PC-9 (cell line): ENCODE data around the gene CNNM3. TPM values are rescaled to one million over a fixed set of nuclear protein-coding genes. Genes with fewer than 3 reads are reported as not detected.

Experiments used
- BruUV-seq: library from RNA; stranded (reverse); fragments of 400-500 nt; replicated peaks from 2 replicates; lab custom pipeline; 2021; lab: Mats Ljungman, UMichigan
- CTCF ChIA-PET: fragments of 300-600 bp; sonication (Branson Sonifier 250); formaldehyde crosslinking; loops from one replicate; lab custom pipeline; 2022; ENCODE audit warnings: antibody characterized with exemption; lab: Charles Lee
- POLR2A ChIA-PET: fragments of 300-600 bp; sonication (Branson Sonifier 250); formaldehyde crosslinking; loops from one replicate; lab custom pipeline; 2022; ENCODE audit warnings: antibody characterized with exemption; ENCODE audit not compliant: unreplicated experiment; lab: Charles Lee
- DNase-seq, 2 experiments: peaks; one replicate each; pipeline versions ENCODE4 v3.0.0 to v3.0.0-alpha.2; 2015 to 2022; ENCODE audit warnings: mixed read lengths in 1 of 2
- H2AFZ ChIP-seq: fragments of 200-600 bp; sonication (generic); 2 replicates; pipeline ENCODE4 v1.8.1; 2017; ENCODE audit warnings: antibody characterized with exemption
- H3F3A ChIP-seq: fragments of 200-600 bp; sonication (generic); 2 replicates; pipeline ENCODE4 v1.8.1; 2017; ENCODE audit warnings: antibody characterized with exemption, mild to moderate bottlenecking, low read depth; ENCODE audit not compliant: insufficient read depth
- H3K27ac ChIP-seq: fragments of 200-600 bp; sonication (generic); 2 replicates; pipeline ENCODE4 v1.6.1; 2016; ENCODE audit warnings: mixed run types
- H3K27me3 ChIP-seq: fragments of 200-600 bp; sonication (generic); 2 replicates; pipeline ENCODE4 v1.6.1; 2016; ENCODE audit warnings: low read depth, mixed run types; ENCODE audit not compliant: insufficient read depth
- H3K36me3 ChIP-seq: fragments of 200-600 bp; sonication (generic); 2 replicates; pipeline ENCODE4 v1.6.1; 2016; ENCODE audit warnings: low read depth, mixed run types
- H3K4me1 ChIP-seq: fragments of 200-600 bp; sonication (generic); replicated peaks from 2 replicates; pipeline ENCODE4 v1.6.1; 2016; ENCODE audit warnings: mixed run types; ENCODE audit not compliant: insufficient read depth
- H3K4me2 ChIP-seq: fragments of 200-600 bp; sonication (generic); 2 replicates; pipeline ENCODE4 v1.6.1; 2017; ENCODE audit warnings: mixed run types
- H3K4me3 ChIP-seq: fragments of 200-600 bp; sonication (generic); 2 replicates; pipeline ENCODE4 v1.6.1; 2016; ENCODE audit warnings: mixed run types
- H3K79me2 ChIP-seq: fragments of 200-600 bp; sonication (generic); 2 replicates; pipeline ENCODE4 v1.6.1; 2017; ENCODE audit warnings: low read depth, mixed run types
- H3K9me2 ChIP-seq: fragments of 200-600 bp; sonication (generic); 2 replicates; pipeline ENCODE4 v1.8.1; 2017; ENCODE audit warnings: mild to moderate bottlenecking; ENCODE audit not compliant: insufficient read depth
- H3K9me3 ChIP-seq: fragments of 200-600 bp; sonication (generic); 2 replicates; pipeline ENCODE4 v1.8.1; 2016; ENCODE audit warnings: low read depth; ENCODE audit not compliant: insufficient read depth
- H4K20me1 ChIP-seq: fragments of 200-600 bp; sonication (generic); 2 replicates; pipeline ENCODE4 v1.8.1; 2017; ENCODE audit not compliant: insufficient read depth
- CTCF ChIP-seq: fragments of 200-600 bp; sonication (generic); conservative IDR thresholded peaks from 2 replicates; pipeline ENCODE4 v1.6.1; 2017; ENCODE audit warnings: mixed run types, antibody characterized with exemption, mild to moderate bottlenecking, moderate library complexity
- EZH2 ChIP-seq: fragments of 200-600 bp; sonication (generic); IDR thresholded peaks from 2 replicates; pipeline ENCODE4 v1.8.0; 2017; ENCODE audit warnings: antibody characterized with exemption, low read depth
- intact Hi-C: fragments of 100-400 bp; cut with micrococcal nuclease; formaldehyde crosslinking; loops from one replicate; pipeline ENCODE4 v1.10.0; 2022; ENCODE audit not compliant: unreplicated experiment
- total RNA-seq: library from RNA; stranded (reverse); gene quantifications from 2 replicates; pipeline ENCODE4 v1.2.3, GENCODE V29; 2021

CNNM3 gene
- total RNA-seq, 1 experiment from 2014 or later, result 28.7 TPM

- TF ChIP-seq EZH2 (no peak), CTCF (no peak)
- no peaks in the 10 kb centered on the region for H3K9me2 ChIP-seq
- no peak overlapping the region for H3K4me2 ChIP-seq
- ChIA-PET CTCF (interaction anchor here (0.5 kb wide), 1 partner anchor 1307 kb away, joined by 3 read pairs; no protein-coding TSS in a partner anchor), POLR2A (no interaction called here)
- no peak for DNase-seq
- peaks cover 17% of the 10 kb centered on the region; the same call in 1 of the 2 replicates for H3F3A ChIP-seq
- no peak overlapping the region for H3K27ac ChIP-seq
- H3K4me1 ChIP-seq, result peaks cover 10% of the 10 kb centered on the region
- H3K27me3 ChIP-seq, result no peaks in the 10 kb centered on the region
- H2AFZ ChIP-seq, result no peak overlapping the region
- no peak overlapping the region for H3K4me3 ChIP-seq
- BruUV-seq, result no TSS peak
- H3K79me2 ChIP-seq, result peaks cover 35% of the 10 kb centered on the region
- peaks cover 52% of the 10 kb centered on the region for H3K36me3 ChIP-seq
- intact Hi-C loops, result no loop called here
- no peaks in the 10 kb centered on the region for H3K9me3 ChIP-seq
- peaks cover 13% of the 10 kb centered on the region for H4K20me1 ChIP-seq
Observed at GRCh38 chr2:96863575-96864342, 47.7 kb downstream of the CNNM3 start.

GRCh38 chr2:96864343-96865091, 48.4 kb downstream of the CNNM3 start:
- H3K79me2 ChIP-seq, result peaks cover 38% of the 10 kb centered on the region
- no peaks in the 10 kb centered on the region for H3K27me3 ChIP-seq
- peaks cover 13% of the 10 kb centered on the region for H4K20me1 ChIP-seq
- no peak overlapping the region for H2AFZ ChIP-seq
- TF ChIP-seq CTCF, result no peak
- TF ChIP-seq EZH2, result no peak
- ChIA-PET POLR2A (no interaction called here), CTCF (no interaction called here)
- no peak overlapping the region for H3K4me2 ChIP-seq
- peaks cover 9% of the 10 kb centered on the region; the same call in 1 of the 2 replicates for H3F3A ChIP-seq
- DNase-seq, result no peak
- H3K9me3 ChIP-seq, result no peaks in the 10 kb centered on the region
- no peak overlapping the region for H3K27ac ChIP-seq
- no peak overlapping the region for H3K4me3 ChIP-seq
- no peaks in the 10 kb centered on the region for H3K9me2 ChIP-seq
- peaks cover 52% of the 10 kb centered on the region for H3K36me3 ChIP-seq
- intact Hi-C loops, result no loop called here
- peaks cover 10% of the 10 kb centered on the region for H3K4me1 ChIP-seq
- BruUV-seq, result no TSS peak

- H3K79me2 ChIP-seq, result peaks cover 38% of the 10 kb centered on the region
- ChIA-PET CTCF (no interaction called here), POLR2A (no interaction called here)
- peaks cover 52% of the 10 kb centered on the region for H3K36me3 ChIP-seq
- no peak overlapping the region for H3K4me3 ChIP-seq
- no peaks in the 10 kb centered on the region for H3K9me3 ChIP-seq
- intact Hi-C loops, result no loop called here
- H3K27me3 ChIP-seq, result no peaks in the 10 kb centered on the region
- no peak overlapping the region for H3K27ac ChIP-seq
- H2AFZ ChIP-seq, result no peak overlapping the region
- H3K4me1 ChIP-seq, result peaks cover 16% of the 10 kb centered on the region
- no peak for DNase-seq
- BruUV-seq, result no TSS peak
- no peaks in the 10 kb centered on the region for H3K9me2 ChIP-seq
- H3K4me2 ChIP-seq, result no peak overlapping the region
- H4K20me1 ChIP-seq, result peaks cover 13% of the 10 kb centered on the region
- H3F3A ChIP-seq, result peaks cover 8% of the 10 kb centered on the region; the same call in 1 of the 2 replicates
- TF ChIP-seq CTCF, result no peak
- TF ChIP-seq EZH2, result no peak
Observed at GRCh38 chr2:96865654-96866053, 49.6 kb downstream of the CNNM3 start.
